Duodenal mucosa (tissue), 2 donors: Measurements from ENCODE around the gene PDSS2.

ENCODE experiments used
- H3K27ac ChIP-seq: one replicate; pipeline ENCODE4 v1.7.0; 2013; ENCODE audit warnings: low read depth, low read length
- H3K27me3 ChIP-seq, 2 donors: one replicate each; pipeline ENCODE4 v1.7.0; 2013; ENCODE audit warnings: low read length in 2 of 2, control low read depth in 1 of 2; ENCODE audit not compliant: insufficient read depth in 2 of 2, control insufficient read depth in 1 of 2
- H3K36me3 ChIP-seq, 2 donors: one replicate each; pipeline ENCODE4 v1.7.0; 2013; ENCODE audit warnings: low read length in 2 of 2, control low read depth in 1 of 2; ENCODE audit not compliant: insufficient read depth in 2 of 2, control insufficient read depth in 1 of 2
- H3K4me1 ChIP-seq, 2 donors: one replicate each; pipeline ENCODE4 v1.7.0; 2013; ENCODE audit warnings: low read length in 2 of 2, control low read depth in 1 of 2; ENCODE audit not compliant: insufficient read depth in 2 of 2, control insufficient read depth in 1 of 2
- H3K4me3 ChIP-seq, 2 donors: one replicate each; pipeline ENCODE4 v1.7.0; 2013; ENCODE audit warnings: low read length in 2 of 2, low read depth in 1 of 2
- H3K9ac ChIP-seq, 2 donors: one replicate each; pipeline ENCODE4 v1.7.0; 2013; ENCODE audit warnings: low read length in 2 of 2, low read depth in 1 of 2
- H3K9me3 ChIP-seq, 2 donors: one replicate each; pipeline ENCODE4 v1.7.0; 2013; ENCODE audit warnings: low read length in 2 of 2, control low read depth in 1 of 2; ENCODE audit not compliant: control insufficient read depth in 1 of 2

Gene PDSS2

GRCh38 chr6:107235511-107235910 lies 223.9 kb downstream of the PDSS2 start:
- no peak overlapping the region for H3K4me3 ChIP-seq
- H3K4me1 ChIP-seq: peaks cover 0 to 4% of the 10 kb centered on the region in 2 donors
- peaks cover 0 to 2% of the 10 kb centered on the region in 2 donors for H3K9me3 ChIP-seq
- H3K9ac ChIP-seq: no peak overlapping the region
- no peaks in the 10 kb centered on the region for H3K27me3 ChIP-seq
- no peak overlapping the region for H3K27ac ChIP-seq
- H3K36me3 ChIP-seq: peaks cover 0 to 6% of the 10 kb centered on the region in 2 donors

- Histone ChIP-seq H3K9me3 (peaks cover 0 to 2% of the 10 kb centered on the region in 2 donors), H3K9ac (no peak overlapping the region), H3K4me3 (no peak overlapping the region), H3K27ac (no peak overlapping the region), H3K27me3 (no peaks in the 10 kb centered on the region), H3K36me3 (peaks cover 0 to 6% of the 10 kb centered on the region in 2 donors), H3K4me1 (peaks cover 0 to 4% of the 10 kb centered on the region in 2 donors)
Observed at GRCh38 chr6:107235007-107235406, 224.4 kb downstream of the PDSS2 start.

GRCh38 chr6:107231243-107231642 lies 228.1 kb downstream of the PDSS2 start:
- H3K36me3 ChIP-seq: no peaks in the 10 kb centered on the region
- no peak overlapping the region for H3K27ac ChIP-seq
- H3K9me3 ChIP-seq: peaks cover 0 to 2% of the 10 kb centered on the region in 2 donors
- H3K4me3 ChIP-seq: no peak overlapping the region
- peaks cover 0 to 4% of the 10 kb centered on the region in 2 donors for H3K4me1 ChIP-seq
- H3K9ac ChIP-seq: no peak overlapping the region
- no peaks in the 10 kb centered on the region for H3K27me3 ChIP-seq

- no peak overlapping the region for H3K4me3 ChIP-seq
- H3K27me3 ChIP-seq: no peaks in the 10 kb centered on the region
- H3K4me1 ChIP-seq: peaks cover 0 to 4% of the 10 kb centered on the region in 2 donors
- no peak overlapping the region for H3K27ac ChIP-seq
- H3K36me3 ChIP-seq: no peaks in the 10 kb centered on the region
- peaks cover 0 to under 1% of the 10 kb centered on the region in 2 donors for H3K9me3 ChIP-seq
- no peak overlapping the region for H3K9ac ChIP-seq
Observed at GRCh38 chr6:107230448-107230847, 228.9 kb downstream of the PDSS2 start.

GRCh38 chr6:107230024-107230423 lies 229.3 kb downstream of the PDSS2 start:
- Histone ChIP-seq H3K9me3 (no peaks in the 10 kb centered on the region), H3K9ac (no peak overlapping the region), H3K27me3 (no peaks in the 10 kb centered on the region), H3K27ac (no peak overlapping the region), H3K4me3 (no peak overlapping the region), H3K4me1 (peaks cover 0 to 1% of the 10 kb centered on the region in 2 donors), H3K36me3 (no peaks in the 10 kb centered on the region)

GRCh38 chr6:107228754-107229153 lies 230.6 kb downstream of the PDSS2 start:
- no peaks in the 10 kb centered on the region for H3K36me3 ChIP-seq
- H3K4me3 ChIP-seq: no peak overlapping the region
- no peak overlapping the region for H3K27ac ChIP-seq
- H3K9me3 ChIP-seq: no peaks in the 10 kb centered on the region
- H3K27me3 ChIP-seq: no peaks in the 10 kb centered on the region
- no peaks in the 10 kb centered on the region for H3K4me1 ChIP-seq
- no peak overlapping the region for H3K9ac ChIP-seq

GRCh38 chr6:107221519-107221918 lies 237.8 kb downstream of the PDSS2 start:
- no peaks in the 10 kb centered on the region for H3K36me3 ChIP-seq
- no peak overlapping the region for H3K27ac ChIP-seq
- no peak overlapping the region for H3K4me3 ChIP-seq
- no peaks in the 10 kb centered on the region for H3K4me1 ChIP-seq
- H3K27me3 ChIP-seq: no peaks in the 10 kb centered on the region
- H3K9me3 ChIP-seq: no peaks in the 10 kb centered on the region
- H3K9ac ChIP-seq: peak overlapping the region in 1 of 2 donors; percentile 9

GRCh38 chr6:107219851-107220250 lies 239.5 kb downstream of the PDSS2 start:
- Histone ChIP-seq H3K4me1 (no peaks in the 10 kb centered on the region), H3K4me3 (no peak overlapping the region), H3K27me3 (no peaks in the 10 kb centered on the region), H3K27ac (no peak overlapping the region), H3K9ac (no peak overlapping the region), H3K36me3 (no peaks in the 10 kb centered on the region), H3K9me3 (no peaks in the 10 kb centered on the region)

- Histone ChIP-seq H3K4me1 (no peaks in the 10 kb centered on the region), H3K9me3 (no peaks in the 10 kb centered on the region), H3K27me3 (no peaks in the 10 kb centered on the region), H3K9ac (no peak overlapping the region), H3K27ac (no peak overlapping the region), H3K36me3 (no peaks in the 10 kb centered on the region), H3K4me3 (no peak overlapping the region)
Observed at GRCh38 chr6:107218142-107218541, 241.2 kb downstream of the PDSS2 start.

GRCh38 chr6:107217248-107217647 lies 242.1 kb downstream of the PDSS2 start:
- Histone ChIP-seq H3K27ac (no peak overlapping the region), H3K36me3 (no peaks in the 10 kb centered on the region), H3K9me3 (no peaks in the 10 kb centered on the region), H3K9ac (no peak overlapping the region), H3K4me1 (no peaks in the 10 kb centered on the region), H3K4me3 (no peak overlapping the region), H3K27me3 (no peaks in the 10 kb centered on the region)
